Measurements from ENCODE around the gene HDX. TPM values are rescaled to one million over a fixed set of nuclear protein-coding genes. Genes with fewer than 3 reads are reported as not detected.

HDX gene
- polyA plus RNA-seq, 1 of the 3 experiments (the other 2 are of a cell fraction), result 1.6 TPM

DNA sequence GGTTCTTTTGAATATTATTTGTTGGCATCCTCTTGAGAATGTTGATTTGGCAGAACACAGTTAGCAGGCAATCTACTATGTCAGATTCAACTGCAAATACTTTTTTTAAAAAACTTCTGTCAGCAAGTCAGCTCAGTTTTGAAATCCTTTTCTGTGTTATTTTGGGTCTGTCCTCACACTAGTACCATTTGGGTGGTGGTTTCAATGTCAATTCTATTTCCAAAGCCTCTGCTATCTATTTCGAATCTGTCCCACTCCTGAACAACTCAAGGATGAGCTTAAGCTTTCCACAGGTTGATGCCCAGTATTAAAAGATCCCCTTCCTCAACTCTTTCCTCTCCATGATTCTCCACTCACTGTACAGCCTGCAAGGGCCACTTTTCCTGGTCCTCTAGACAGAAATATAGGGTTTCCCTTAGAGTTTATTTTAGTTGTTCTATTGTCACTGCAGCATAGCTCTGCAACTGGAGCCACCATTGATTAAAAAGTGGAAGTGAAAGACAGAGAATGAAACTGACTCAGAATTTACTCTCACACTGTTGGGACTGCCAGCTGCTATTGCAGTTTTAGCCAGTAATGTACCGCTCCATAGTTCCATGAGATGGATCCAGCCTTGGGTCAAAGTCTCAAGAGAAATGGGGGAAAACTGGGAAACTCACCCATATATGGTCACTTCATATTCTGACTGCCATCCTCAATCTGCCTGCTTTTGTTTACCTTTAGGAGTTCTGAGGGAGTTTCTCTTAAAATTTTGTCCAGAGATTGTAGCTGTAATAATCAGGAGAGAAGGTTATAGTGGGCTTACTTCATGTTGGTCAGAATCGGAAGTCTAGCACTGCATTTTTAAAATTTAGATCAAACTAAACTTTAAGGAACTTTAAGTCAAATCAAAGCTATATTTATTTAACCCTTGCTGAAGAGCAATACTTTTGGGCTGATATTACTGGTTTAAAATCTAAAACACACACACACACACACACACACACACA lies 14.6 kb downstream of the HDX start (continued):
- TF ChIP-seq, protein P1, sequence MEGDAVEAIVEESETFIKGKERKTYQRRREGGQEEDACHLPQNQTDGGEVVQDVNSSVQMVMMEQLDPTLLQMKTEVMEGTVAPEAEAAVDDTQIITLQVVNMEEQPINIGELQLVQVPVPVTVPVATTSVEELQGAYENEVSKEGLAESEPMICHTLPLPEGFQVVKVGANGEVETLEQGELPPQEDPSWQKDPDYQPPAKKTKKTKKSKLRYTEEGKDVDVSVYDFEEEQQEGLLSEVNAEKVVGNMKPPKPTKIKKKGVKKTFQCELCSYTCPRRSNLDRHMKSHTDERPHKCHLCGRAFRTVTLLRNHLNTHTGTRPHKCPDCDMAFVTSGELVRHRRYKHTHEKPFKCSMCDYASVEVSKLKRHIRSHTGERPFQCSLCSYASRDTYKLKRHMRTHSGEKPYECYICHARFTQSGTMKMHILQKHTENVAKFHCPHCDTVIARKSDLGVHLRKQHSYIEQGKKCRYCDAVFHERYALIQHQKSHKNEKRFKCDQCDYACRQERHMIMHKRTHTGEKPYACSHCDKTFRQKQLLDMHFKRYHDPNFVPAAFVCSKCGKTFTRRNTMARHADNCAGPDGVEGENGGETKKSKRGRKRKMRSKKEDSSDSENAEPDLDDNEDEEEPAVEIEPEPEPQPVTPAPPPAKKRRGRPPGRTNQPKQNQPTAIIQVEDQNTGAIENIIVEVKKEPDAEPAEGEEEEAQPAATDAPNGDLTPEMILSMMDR (IDR thresholded peaks at IDR 0.05), result no peak
- TF ChIP-seq MXI1 (IDR thresholded peaks at IDR 0.05; ENCODE audit: low read depth, low read length) (no peak), YY1 (IDR thresholded peaks at IDR 0.05; ENCODE audit: low read depth) (no peak), POLR2AphosphoS5 (IDR thresholded peaks at IDR 0.05; ENCODE audit: low read depth, low read length) (no peak), RFX5 (IDR thresholded peaks at IDR 0.05; ENCODE audit: low read length) (no peak)

- DNase-seq, result no peak
- WGBS (ENCODE audit: low lambda C conversion rate), result 41% methylated on average over 2 of the region's 2 CpGs
Measured at GRCh38 chrX:84479086-84479485, 23.2 kb downstream of the HDX start.

More at GRCh38 chrX:84479086-84479485, 23.2 kb downstream of the HDX start:
- H2AFZ ChIP-seq (ENCODE audit: low read depth), result no peak overlapping the region
- no peak overlapping the region for H3K4me3 ChIP-seq (ENCODE audit: low read depth in 2 of 2, low read length in 1 of 2)
- ChIA-PET CTCF (no interaction called here), POLR2A (no interaction called here)
- no peaks in the 10 kb centered on the region for H3K9me3 ChIP-seq
- H3K27ac ChIP-seq (ENCODE audit: low read depth in 2 of 2, low read length in 1 of 2), result no peak overlapping the region
- H3K4me1 ChIP-seq (ENCODE audit: control insufficient read depth in 1 of 2, insufficient read depth in 2 of 2, low read depth in 1 of 2, low read length in 1 of 2), result no peaks in the 10 kb centered on the region; a peak in 2 of 4 replicates
- TF ChIP-seq EP300 (IDR thresholded peaks at IDR 0.05; ENCODE audit: borderline replicate concordance in 1 of 2, low read depth in 1 of 2, low read length in 1 of 2) (no peak), MXI1 (IDR thresholded peaks at IDR 0.05; ENCODE audit: low read depth, low read length) (no peak), EZH2phosphoT487 (IDR thresholded peaks at IDR 0.05; ENCODE audit: borderline replicate concordance, low read depth) (no peak), ELF1 (IDR thresholded peaks at IDR 0.05) (no peak), TAF1 (IDR thresholded peaks at IDR 0.05; ENCODE audit: borderline replicate concordance, low read depth, low read length) (no peak), CHD2 (IDR thresholded peaks at IDR 0.05; ENCODE audit: low read length, partially characterized antibody) (no peak), JUND (IDR thresholded peaks at IDR 0.05) (no peak), POLR2AphosphoS5 (IDR thresholded peaks at IDR 0.05; ENCODE audit: low read depth, low read length) (no peak), TCF12 (IDR thresholded peaks at IDR 0.05) (no peak), MEF2A (IDR thresholded peaks at IDR 0.05; ENCODE audit: borderline replicate concordance, low read depth) (no peak), RXRA (IDR thresholded peaks at IDR 0.05; ENCODE audit: borderline replicate concordance, low read depth) (no peak), USF2 (IDR thresholded peaks at IDR 0.05; ENCODE audit: borderline replicate concordance, low read depth, low read length) (no peak), FOXJ3 (CRISPR knock-in tag; IDR thresholded peaks at IDR 0.05) (no peak)
- TF ChIP-seq, protein P2, sequence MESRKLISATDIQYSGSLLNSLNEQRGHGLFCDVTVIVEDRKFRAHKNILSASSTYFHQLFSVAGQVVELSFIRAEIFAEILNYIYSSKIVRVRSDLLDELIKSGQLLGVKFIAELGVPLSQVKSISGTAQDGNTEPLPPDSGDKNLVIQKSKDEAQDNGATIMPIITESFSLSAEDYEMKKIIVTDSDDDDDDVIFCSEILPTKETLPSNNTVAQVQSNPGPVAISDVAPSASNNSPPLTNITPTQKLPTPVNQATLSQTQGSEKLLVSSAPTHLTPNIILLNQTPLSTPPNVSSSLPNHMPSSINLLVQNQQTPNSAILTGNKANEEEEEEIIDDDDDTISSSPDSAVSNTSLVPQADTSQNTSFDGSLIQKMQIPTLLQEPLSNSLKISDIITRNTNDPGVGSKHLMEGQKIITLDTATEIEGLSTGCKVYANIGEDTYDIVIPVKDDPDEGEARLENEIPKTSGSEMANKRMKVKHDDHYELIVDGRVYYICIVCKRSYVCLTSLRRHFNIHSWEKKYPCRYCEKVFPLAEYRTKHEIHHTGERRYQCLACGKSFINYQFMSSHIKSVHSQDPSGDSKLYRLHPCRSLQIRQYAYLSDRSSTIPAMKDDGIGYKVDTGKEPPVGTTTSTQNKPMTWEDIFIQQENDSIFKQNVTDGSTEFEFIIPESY (IDR thresholded peaks at IDR 0.05; ENCODE audit: borderline replicate concordance, low read depth), result no peak
- TF ChIP-seq, protein P3, sequence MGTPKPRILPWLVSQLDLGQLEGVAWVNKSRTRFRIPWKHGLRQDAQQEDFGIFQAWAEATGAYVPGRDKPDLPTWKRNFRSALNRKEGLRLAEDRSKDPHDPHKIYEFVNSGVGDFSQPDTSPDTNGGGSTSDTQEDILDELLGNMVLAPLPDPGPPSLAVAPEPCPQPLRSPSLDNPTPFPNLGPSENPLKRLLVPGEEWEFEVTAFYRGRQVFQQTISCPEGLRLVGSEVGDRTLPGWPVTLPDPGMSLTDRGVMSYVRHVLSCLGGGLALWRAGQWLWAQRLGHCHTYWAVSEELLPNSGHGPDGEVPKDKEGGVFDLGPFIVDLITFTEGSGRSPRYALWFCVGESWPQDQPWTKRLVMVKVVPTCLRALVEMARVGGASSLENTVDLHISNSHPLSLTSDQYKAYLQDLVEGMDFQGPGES (IDR thresholded peaks at IDR 0.05; ENCODE audit: low read depth, low read length), result no peak
- TF ChIP-seq, protein P1 (IDR thresholded peaks at IDR 0.05), result no peak
- no peaks in the 10 kb centered on the region for H3K27me3 ChIP-seq (ENCODE audit: insufficient read depth)
- no peaks in the 10 kb centered on the region for H3K79me2 ChIP-seq (ENCODE audit: insufficient read depth)
- no peak overlapping the region for H3K9ac ChIP-seq
- H3K36me3 ChIP-seq (replicated peaks in 1 of 2; ENCODE audit: control insufficient read depth in 1 of 2, insufficient read depth in 2 of 2, low read length in 1 of 2), result peaks cover 0 to 10% of the 10 kb centered on the region in 2 experiments
- no peaks in the 10 kb centered on the region for H4K20me1 ChIP-seq (ENCODE audit: insufficient read depth)
- H3F3A ChIP-seq (replicated peaks; ENCODE audit: insufficient read depth), result no peaks in the 10 kb centered on the region
- H3K4me2 ChIP-seq, result no peak overlapping the region
- H3K9me2 ChIP-seq, result no peaks in the 10 kb centered on the region
